HPDE6-E6E7 (cell line): ENCODE data around the gene INA.
"Not testable (repeated sequence)": the region's sequence is repeated elsewhere in the genome, so short reads cannot be mapped to it uniquely, and the experiment has no call there.

Experiments
- DNase-seq: peaks from one replicate; pipeline ENCODE4 v3.0.0; 2011; ENCODE audit warnings: missing footprints; ENCODE audit errors: extremely low spot score

INA gene

DNA sequence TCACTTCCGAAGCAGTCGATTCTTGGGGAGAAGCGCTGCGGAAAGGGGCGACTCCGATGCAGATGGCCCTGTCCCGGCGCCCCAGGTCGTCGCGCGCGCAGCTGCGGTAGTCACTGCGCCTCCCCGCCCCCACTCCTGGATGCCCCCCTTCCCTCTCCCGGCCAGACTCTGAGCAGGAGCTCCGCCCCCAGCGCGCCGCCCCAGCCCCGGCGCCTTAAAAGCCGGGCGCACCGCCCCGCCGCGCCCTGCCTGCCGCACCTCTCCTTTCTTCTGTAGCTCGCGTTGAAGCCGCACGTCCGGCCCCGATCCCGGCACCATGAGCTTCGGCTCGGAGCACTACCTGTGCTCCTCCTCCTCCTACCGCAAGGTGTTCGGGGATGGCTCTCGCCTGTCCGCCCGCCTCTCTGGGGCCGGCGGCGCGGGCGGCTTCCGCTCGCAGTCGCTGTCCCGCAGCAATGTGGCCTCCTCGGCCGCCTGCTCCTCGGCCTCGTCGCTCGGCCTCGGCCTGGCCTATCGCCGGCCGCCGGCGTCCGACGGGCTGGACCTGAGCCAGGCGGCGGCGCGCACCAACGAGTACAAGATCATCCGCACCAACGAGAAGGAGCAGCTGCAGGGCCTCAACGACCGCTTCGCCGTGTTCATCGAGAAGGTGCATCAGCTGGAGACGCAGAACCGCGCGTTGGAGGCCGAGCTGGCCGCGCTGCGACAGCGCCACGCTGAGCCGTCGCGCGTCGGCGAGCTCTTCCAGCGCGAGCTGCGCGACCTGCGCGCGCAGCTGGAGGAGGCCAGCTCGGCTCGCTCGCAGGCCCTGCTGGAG lies at the start of gene INA:
Gene INA, plus strand, starts transcription at position 243 of the 817 bp plus-strand sequence. Its CDS starts 74 bp downstream, at position 317.
- no peak for DNase-seq

DNA sequence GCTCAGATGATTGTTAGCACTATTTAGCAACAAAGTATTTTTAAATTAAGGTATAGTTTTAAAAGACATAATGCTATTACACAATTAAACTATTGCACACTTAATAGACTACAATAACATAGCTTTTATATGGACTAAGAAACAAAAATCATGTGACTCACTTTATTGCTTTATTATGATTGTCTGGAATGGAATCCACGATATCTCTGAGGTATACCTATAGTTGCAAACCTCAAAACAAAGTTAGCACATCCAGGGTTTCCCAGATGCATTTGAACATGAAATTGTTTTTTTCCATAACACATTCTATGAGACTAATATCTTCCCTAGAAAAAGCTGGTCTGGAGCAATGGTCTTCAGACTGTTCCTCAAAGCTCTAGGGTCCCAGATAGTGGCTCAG lies 49.5 kb upstream of the INA start:
- DNase-seq: no peak

DNA sequence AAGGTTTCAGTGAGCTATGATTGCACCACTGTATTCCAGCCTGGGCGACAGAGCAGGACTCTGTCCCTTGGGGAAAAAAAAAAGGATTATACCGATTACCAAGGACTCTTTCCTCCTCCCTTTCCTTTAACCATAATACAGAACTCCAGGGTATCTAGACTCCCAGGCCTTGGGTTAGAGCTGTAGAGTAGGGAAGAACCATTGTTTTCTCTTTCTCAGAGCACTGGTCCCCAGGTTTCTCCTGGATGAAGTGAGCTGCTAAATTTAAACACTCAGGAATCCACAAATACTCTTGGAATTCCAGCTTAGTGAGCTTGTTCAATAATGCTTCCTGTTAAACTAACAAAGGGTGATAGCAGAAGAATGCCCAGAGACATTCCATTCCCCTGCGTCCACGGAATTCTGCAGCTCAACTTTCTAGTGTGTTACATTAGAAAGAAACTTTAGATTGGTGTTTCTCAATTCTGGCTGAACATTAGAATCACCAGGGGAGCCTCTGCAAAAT lies 45.8 kb upstream of the INA start:
- DNase-seq: peak; percentile 58

DNA sequence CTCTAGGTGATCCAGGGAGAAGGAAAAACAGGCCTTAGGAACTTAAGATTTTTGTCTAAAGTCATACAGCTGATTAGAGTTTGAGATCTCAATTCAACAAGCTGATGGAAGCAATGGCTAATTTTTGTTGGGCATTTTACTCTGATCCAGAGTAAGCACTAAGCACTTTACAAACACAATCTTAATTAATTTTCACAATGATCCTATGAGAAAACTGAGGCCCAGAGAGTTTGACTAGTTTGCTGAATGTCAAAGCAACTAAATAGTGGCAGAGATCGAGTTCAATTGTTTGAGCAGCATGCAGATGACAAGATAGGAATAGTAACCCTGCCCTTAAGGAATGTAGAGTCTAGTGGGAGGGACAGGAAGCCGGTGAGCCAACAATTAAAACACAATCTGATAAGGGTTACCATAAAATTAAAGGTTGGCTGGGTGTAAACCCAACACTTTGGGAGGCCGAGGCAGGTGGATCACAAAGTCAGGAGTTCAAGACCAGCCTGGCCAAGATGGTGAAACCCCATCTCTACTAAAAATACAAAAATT lies 44.7 kb upstream of the INA start:
- DNase-seq: no peak

DNA sequence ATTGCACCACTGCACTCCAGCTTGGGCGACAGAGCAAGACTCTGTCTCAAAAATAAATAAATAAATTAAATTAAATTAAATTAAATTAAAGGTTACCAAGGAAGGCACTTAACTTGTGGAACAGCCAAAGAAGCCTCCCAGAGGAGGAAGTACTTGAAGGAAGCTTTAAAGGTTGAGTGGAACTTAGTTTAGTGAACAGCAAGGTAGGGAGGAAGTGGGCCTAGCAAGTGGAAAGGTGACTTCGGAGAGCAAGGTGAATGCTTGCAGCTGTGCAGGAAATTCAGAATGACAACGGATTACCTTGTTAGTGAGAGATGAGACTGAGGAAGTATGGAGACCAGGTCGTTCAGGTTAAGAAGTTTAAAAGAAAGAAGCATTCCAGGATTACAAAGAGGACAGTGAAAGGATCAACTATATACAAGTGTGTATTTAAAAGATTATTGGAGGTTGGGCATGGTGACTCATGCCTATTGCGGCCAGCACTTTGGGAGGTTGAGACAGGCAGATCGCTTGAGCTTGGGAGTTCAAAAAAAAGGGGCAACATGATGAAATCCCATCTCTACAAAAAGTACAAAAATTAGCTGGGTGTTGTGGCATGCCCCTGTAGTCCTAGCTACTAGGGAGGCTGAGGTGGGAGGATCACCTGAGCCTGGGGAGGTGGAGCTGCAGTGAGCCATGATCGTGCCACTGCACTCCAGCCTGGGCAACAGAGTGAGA lies 44.0 kb upstream of the INA start:
- DNase-seq: no peak

DNA sequence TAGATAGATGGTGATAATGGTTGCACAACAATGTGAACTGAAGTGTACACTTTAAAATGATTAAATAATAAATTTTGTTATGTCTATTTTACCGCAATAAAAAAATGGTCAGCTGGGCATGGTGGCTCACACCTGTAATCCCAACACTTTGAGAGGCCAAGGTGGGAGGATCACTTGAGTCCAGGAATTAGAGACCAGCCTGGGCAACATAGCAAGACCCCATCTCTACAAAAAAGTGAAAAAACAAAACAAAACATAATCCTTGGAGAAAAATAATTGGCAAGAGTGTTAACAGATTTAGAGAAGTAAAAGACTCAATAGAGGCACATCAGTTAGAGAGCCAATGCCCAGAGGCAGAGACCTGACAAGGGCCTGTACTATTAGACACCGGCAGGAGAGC lies 41.2 kb upstream of the INA start:
- no peak for DNase-seq

DNA sequence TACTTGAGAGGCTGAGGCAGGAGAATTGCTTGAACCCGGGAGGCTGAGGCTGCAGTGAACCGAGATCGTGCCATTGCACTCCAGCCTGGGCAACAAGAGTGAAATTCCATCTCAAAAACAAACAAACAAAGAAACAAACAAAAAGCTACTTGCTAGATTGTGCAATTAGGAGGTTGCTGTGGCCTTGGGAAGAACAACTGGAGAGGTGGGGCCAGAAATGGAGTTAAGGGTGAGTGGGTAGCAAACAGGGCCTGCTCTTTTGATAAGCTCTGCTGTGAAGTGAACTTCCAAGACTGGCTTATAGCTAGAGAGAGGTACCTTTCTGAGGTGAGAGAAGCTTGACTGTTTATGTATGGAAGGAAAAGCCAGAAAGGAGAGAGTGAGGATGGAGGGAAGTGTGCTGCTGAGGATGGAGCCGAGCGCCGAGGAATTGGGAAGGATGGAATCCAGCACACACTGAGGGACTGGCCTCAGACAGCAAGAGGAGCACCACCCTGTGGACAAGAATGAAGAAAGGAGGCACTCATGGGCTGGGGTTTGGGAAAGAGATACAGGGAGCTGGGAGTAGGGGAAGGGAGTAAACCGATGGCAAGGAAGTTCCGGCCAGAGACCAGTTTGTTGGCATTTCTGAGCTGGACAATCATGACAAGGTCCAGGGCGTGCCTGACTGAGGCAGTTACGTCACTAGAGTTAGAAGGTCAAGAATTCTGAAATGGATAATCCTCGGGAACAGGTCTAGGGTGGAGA lies 38.3 kb upstream of the INA start:
- peak; percentile 49 for DNase-seq

DNA sequence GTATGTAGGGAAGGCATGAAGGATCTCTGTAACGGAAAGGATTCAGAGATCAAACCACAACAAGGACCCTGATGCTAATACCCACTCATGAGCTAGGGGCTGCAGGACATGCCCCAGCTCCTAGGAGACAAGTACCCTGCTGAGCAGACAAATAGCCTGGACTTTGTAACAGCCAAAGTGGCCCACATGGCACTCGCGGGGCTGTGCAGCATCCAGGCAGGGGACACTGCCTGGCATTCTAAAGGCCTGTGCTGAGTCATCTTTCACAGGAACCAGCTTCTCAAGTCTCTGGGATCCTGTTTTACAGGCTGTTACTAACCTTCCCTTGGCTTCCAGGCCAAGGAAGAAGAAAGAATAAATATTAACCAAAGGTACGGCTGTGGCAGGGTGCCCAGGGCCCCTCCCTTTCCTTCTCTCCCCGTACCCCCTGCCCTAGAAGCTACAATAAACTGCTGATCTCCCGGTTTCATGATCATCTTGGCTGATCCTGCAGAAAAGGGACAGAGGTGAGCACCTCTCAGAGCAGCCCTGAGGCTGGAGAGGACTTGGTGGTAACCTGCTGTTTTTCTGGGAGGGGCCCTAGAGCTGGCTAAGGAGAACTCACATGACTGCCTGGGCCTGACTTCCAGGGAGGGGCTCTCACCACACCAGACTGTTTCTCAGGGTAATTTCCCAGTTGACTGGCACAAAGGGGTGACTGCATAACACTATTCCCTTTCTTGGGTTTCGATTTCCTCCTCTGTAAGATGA lies 35.5 kb upstream of the INA start:
- peak; percentile 86 for DNase-seq

DNA sequence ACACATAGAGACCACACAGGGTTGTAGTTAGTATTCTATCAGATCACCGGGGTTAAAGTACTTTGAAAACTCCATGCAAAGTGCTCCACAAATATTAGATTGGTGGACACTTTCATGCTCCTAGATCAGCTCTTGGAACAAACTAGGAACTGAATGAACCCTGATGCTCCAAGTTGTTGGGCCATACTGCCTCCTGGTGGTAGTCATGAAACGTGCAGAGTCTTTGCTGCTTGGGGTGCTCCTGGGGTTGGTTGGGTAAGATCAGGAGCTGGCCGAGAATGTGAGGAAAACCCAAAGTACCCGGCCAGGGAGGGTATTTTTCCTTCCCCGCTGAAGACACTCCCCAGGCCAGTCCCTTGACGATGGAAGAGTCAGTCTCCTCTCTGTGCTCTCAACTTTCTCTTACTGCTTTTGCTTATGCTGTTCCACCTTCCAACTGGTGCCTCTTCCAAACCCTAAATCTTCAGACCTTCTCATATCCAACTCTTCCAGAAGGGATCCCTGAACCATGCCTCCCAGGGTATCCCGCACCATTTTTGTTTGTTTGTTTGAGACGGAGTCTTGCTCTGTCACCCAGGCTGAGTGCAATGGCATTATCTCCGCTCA lies 32.2 kb upstream of the INA start:
- peak; percentile 67 for DNase-seq

DNA sequence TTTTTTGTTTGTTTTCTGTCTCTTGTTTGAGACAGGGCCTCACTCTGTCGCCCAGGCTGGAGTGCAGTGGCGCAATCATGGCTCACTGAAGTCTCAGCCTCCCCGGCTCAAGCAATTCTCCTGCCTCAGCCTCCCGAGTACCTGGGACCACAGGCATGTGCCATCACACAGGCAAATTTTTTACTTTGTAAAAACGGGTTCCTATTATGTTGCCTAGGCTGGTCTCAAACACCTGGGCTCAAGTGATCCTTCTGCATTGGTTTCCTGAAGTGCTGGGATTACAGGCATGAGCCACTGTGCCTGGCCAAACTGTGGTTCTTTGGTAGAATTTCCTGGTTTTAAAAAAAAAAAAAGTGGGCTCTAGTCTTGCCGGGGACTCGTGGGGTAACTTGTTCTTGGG lies 31.4 kb upstream of the INA start, which contains the start of gene RPEL1:
Gene RPEL1, plus strand, starts transcription at position 301 of the 400 bp plus-strand sequence. CDS start 110 bp downstream, outside the sequence.
- not testable (repeated sequence) for DNase-seq

DNA sequence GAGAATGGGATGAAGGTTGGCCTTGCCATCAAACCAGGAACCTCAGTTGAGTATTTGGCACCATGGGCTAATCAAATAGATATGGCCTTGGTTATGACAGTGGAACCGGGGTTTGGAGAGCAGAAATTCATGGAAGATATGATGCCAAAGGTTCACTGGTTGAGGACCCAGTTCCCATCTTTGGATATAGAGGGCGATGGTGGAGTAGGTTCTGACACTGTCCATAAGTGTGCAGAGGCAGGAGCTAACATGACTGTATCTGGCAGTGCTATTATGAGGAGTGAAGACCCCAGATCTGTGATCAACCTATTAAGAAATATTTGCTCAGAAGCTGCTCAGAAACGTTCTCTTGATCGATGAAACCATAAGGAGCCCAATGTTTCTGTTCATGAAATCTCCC lies 30.6 kb upstream of the INA start:
- no peak for DNase-seq

DNA sequence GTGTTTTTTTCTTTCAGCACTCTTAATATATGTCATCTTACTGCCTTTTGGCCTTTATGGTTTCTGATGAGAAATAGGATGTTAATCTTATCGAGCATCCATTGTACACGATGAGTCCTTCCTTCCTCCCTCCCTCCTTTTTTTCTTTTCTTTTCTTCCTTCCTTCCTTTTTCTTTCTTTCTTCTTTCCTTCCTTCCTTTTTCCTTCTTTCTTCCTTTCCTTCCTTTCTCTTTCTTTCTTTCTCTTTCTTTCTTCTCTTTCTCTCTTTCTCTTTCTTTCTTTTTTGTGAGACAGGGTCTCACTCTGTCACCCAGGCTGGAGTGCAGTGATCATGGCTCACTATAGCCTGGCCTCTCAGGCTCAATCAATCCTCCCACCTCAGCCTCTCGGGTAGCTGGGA lies 22.8 kb upstream of the INA start:
- DNase-seq: no peak

DNA sequence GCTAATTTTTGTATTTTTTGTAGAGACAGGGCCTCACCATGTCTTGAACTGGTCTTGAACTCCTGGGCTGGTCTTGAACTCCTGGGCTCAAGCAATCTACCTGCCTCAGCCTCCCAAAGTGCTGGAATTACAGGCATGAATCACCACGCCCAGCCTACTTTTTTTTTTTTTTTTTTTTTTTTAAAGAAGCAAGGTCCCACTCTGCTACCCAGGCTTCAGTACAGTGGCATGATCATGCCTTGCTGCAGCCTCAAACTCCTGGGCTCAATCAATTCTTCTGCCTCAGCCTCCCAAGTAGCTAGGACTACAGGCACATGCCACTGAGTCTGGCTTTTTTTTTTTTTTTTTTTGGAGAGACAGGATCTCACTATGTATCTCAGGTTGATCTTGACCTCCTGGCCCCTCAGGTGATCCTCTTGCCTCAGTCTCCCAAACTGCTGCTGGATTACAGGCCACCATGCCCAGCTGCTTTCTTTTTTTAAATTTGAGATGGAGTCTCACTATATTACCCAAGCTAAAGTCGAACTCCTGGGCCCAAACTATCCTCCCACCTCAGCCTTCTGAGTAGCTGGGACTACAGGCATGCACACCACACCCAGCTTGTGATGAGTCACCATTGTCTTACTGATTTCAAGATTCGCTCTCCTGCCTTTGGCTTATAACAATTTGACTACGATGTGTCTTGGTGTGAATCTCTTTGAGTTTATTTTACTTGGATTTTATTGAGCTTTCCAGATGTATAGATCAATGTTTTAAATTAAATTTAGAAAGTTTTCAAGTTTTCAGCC lies 22.2 kb upstream of the INA start:
- no peak for DNase-seq

DNA sequence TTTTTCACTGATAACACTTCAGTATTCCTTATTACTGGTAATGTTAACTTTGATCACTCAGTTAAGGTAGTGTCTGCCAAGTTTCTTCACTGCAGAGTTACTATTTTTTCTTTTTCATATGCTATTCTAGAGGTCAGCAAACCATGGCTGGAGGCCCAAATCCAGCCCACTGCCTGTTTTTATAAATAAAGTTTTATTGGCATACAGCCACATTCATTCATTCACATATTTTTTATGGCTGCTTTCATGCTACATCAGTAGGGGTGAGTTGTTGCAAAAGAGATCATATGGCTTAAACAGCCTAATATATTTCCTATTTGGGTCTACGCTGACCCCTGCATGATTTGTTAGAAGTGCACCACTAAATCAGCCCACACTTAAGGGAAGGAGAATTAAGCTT lies 20.3 kb upstream of the INA start:
- no peak for DNase-seq

DNA sequence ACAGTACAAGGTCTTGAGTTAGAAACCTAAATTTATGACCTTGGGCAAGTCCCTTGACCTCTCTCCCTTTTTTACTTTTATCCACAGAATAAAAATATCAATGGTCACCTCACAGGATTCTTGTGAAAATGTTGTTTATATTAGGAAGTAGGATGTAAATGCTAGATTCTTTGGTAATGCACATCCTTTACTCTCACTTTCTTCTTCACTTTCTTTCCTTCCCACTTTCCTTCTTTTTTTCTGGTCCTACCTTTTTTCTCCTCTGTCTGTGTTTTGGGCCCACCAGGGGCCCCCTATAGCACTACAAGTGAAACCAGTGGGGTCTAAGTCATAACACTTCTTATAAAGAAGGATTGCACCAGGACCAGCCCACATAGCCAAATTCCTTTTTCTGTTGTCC lies 19.1 kb upstream of the INA start:
- DNase-seq: no peak

DNA sequence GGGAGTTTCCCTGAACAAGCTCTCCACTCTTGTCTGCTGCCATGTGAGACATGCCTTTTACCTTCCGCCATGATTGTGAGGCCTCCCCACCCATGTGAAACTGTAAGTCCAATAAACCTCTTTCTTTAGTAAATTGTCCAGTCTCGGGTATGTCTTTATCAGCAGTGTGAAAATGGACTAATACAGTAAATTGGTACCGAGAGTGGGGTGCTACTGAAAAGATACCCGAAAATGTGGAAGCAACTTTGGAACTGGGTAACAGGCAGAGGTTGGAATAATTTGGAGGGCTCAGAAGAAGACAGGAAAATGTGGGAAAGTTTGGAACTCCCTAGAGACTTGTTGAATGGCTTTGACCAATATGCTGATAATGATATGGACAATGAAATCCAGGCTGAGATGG lies 18.0 kb upstream of the INA start:
- DNase-seq: not testable (repeated sequence)

DNA sequence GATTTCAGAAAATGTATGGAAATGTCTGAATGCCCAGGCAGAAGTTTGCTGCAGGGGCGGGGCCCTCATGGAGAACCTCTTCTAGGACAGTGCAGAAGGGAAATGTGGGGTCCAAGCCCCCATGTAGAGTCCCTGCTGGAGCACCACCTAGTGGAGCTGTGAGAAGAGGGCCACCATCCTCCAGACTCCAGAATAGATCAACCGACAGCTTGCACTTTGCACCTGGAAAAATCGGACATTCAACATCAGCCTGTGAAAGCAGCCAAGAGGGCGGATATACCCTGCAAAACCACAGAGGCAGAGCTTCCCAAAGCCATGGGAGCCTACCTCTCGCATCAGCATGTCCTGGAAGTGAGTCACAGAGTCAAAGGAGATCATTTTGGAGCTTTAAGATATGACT lies 16.9 kb upstream of the INA start:
- no peak for DNase-seq

DNA sequence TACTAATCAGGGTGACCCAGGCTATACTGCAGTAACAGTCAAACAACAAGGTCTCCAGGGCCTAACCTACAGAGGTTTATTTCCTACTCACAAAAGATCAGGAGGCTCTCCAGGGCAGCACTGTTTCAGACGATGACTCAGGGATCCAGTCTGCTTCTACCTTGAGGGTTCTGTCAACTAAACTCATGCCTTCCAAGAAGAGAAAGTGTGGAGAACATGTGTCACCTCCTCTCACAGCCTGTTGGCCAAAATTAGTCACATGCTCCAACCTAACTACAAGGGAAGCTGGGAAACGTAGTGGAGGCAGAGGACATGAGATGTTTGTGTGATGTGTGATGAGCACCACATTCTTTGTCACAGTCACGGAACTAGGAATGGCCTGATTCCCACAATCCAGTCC lies 14.7 kb upstream of the INA start:
- DNase-seq: no peak

DNA sequence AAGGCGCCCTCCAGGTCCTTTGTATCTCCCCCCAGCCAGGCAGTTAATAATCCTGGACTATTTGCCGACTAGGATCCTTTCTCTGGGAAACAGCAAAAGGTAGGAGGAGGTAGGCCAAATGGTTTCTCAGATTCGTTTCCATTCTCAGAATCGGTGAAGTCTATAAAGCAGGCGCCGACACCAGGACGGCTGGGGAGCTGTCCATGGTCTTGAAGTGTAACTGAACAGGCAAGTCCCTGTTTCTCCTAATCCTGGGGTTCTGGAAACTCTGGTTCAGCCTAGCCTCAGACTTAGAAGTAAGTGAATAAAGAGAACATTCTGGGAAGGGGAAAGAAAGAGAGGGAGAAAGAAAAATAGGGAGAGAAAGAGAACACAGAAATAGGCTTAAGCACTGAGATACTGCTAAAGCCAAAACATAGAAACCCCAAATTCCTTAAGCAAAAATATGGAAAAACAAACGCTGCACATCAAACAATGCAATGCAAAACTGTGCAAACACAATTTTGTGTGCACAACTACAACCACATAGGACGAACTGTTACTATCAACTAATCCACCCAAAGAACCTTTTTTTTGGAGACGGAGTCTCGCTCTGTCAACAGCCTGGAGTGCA lies 11.1 kb upstream of the INA start:
- DNase-seq: no peak

DNA sequence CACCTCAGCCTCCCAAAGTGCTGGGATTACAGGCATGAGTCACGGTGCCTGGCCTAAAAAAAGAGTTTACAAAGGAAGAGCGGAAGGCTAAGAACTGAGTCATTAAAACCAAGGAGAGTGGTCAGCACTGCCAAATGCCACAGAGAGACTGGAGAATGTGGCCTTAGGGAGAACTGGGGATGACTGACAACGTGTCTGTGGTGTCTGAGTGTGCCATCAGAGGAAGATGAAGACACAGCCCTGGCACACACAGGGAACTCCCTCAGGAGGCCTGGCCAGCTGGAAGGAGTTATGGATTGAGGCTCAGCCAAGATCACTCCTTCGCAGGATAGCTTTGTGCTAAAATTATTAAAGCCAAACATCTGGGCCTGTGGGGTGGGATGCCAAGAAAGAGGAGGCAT lies 3.9 kb upstream of the INA start:
- peak; percentile 87 for DNase-seq
